ENCODE data around the gene FOXO6.

FOXO6 gene

GRCh38 chr1:41417335-41417682 lies 56.1 kb downstream of the FOXO6 start:
- no peaks in the 10 kb centered on the region for H3K36me3 ChIP-seq (replicated peaks; ENCODE audit: low read depth, low read length)
- no peak overlapping the region for H3K4me2 ChIP-seq (ENCODE audit: low read length)
- H3K27ac ChIP-seq (ENCODE audit: low read length) = no peak overlapping the region
- H3K79me2 ChIP-seq (ENCODE audit: low read length) = no peaks in the 10 kb centered on the region
- TF ChIP-seq CTCF (IDR thresholded peaks at IDR 0.05; ENCODE audit: low read depth, low read length) (no peak), EZH2phosphoT487 (IDR thresholded peaks at IDR 0.05; ENCODE audit: low read depth) (no peak)
- H3K9ac ChIP-seq (ENCODE audit: low read length) = no peak overlapping the region
- no peak overlapping the region for H2AFZ ChIP-seq (ENCODE audit: low read depth, low read length)
- no peak overlapping the region for H3K4me3 ChIP-seq (ENCODE audit: low read length)
- no peaks in the 10 kb centered on the region for H3K9me3 ChIP-seq (ENCODE audit: insufficient read depth, low read length)
- H3K27me3 ChIP-seq (ENCODE audit: low read depth, low read length) = no peaks in the 10 kb centered on the region
- H3K4me1 ChIP-seq (ENCODE audit: low read length) = no peaks in the 10 kb centered on the region
- H4K20me1 ChIP-seq (ENCODE audit: insufficient read depth, low read length) = no peaks in the 10 kb centered on the region

GRCh38 chr1:41417746-41418145 lies 56.5 kb downstream of the FOXO6 start:
- Histone ChIP-seq H3K36me3 (replicated peaks; ENCODE audit: low read depth, low read length) (no peaks in the 10 kb centered on the region), H3K27me3 (ENCODE audit: low read depth, low read length) (no peaks in the 10 kb centered on the region), H3K9me3 (ENCODE audit: insufficient read depth, low read length) (no peaks in the 10 kb centered on the region), H2AFZ (ENCODE audit: low read depth, low read length) (no peak overlapping the region), H3K9ac (ENCODE audit: low read length) (no peak overlapping the region), H3K4me2 (ENCODE audit: low read length) (no peak overlapping the region), H4K20me1 (ENCODE audit: insufficient read depth, low read length) (no peaks in the 10 kb centered on the region), H3K27ac (ENCODE audit: low read length) (no peak overlapping the region), H3K79me2 (ENCODE audit: low read length) (no peaks in the 10 kb centered on the region), H3K4me1 (ENCODE audit: low read length) (no peaks in the 10 kb centered on the region), H3K4me3 (ENCODE audit: low read length) (no peak overlapping the region)
- TF ChIP-seq CTCF (IDR thresholded peaks at IDR 0.05; ENCODE audit: low read depth, low read length) (no peak), EZH2phosphoT487 (IDR thresholded peaks at IDR 0.05; ENCODE audit: low read depth) (no peak)

GRCh38 chr1:41418857-41419583 lies 57.8 kb downstream of the FOXO6 start:
- Histone ChIP-seq H3K4me1 (ENCODE audit: low read length) (no peaks in the 10 kb centered on the region), H4K20me1 (ENCODE audit: insufficient read depth, low read length) (no peaks in the 10 kb centered on the region), H3K9me3 (ENCODE audit: insufficient read depth, low read length) (no peaks in the 10 kb centered on the region), H3K4me3 (ENCODE audit: low read length) (no peak overlapping the region), H3K4me2 (ENCODE audit: low read length) (no peak overlapping the region), H2AFZ (ENCODE audit: low read depth, low read length) (no peak overlapping the region), H3K27me3 (ENCODE audit: low read depth, low read length) (no peaks in the 10 kb centered on the region), H3K9ac (ENCODE audit: low read length) (no peak overlapping the region), H3K36me3 (replicated peaks; ENCODE audit: low read depth, low read length) (no peaks in the 10 kb centered on the region), H3K79me2 (ENCODE audit: low read length) (no peaks in the 10 kb centered on the region), H3K27ac (ENCODE audit: low read length) (no peak overlapping the region)
- TF ChIP-seq CTCF (IDR thresholded peaks at IDR 0.05; ENCODE audit: low read depth, low read length) (no peak), EZH2phosphoT487 (IDR thresholded peaks at IDR 0.05; ENCODE audit: low read depth) (no peak)

GRCh38 chr1:41419584-41420295 lies 58.5 kb downstream of the FOXO6 start:
- Histone ChIP-seq H3K4me3 (ENCODE audit: low read length) (no peak overlapping the region), H3K27ac (ENCODE audit: low read length) (no peak overlapping the region), H3K4me2 (ENCODE audit: low read length) (no peak overlapping the region), H3K9me3 (ENCODE audit: insufficient read depth, low read length) (no peaks in the 10 kb centered on the region), H3K4me1 (ENCODE audit: low read length) (no peaks in the 10 kb centered on the region), H3K9ac (ENCODE audit: low read length) (no peak overlapping the region), H2AFZ (ENCODE audit: low read depth, low read length) (no peak overlapping the region), H4K20me1 (ENCODE audit: insufficient read depth, low read length) (no peaks in the 10 kb centered on the region), H3K27me3 (ENCODE audit: low read depth, low read length) (no peaks in the 10 kb centered on the region), H3K36me3 (replicated peaks; ENCODE audit: low read depth, low read length) (no peaks in the 10 kb centered on the region), H3K79me2 (ENCODE audit: low read length) (no peaks in the 10 kb centered on the region)
- TF ChIP-seq CTCF (IDR thresholded peaks at IDR 0.05; ENCODE audit: low read depth, low read length) (no peak), EZH2phosphoT487 (IDR thresholded peaks at IDR 0.05; ENCODE audit: low read depth) (no peak)
